Inflammatory macrophage treated with lipopolysaccharide for 1 hour (primary cell): ENCODE results near the gene DEPDC1B.
"Not testable (repeated sequence)": the region's sequence is repeated elsewhere in the genome, so short reads cannot be mapped to it uniquely, and the experiment has no call there.

Source experiments
- DNase-seq, 2 donors: peaks; one replicate each; pipeline ENCODE4 v3.0.0-alpha.2; 2020 to 2022

DEPDC1B gene

GRCh38 chr5:60583616-60584015, 116.3 kb downstream of the DEPDC1B start:
- DNase-seq: no peak

GRCh38 chr5:60578315-60578714, 121.7 kb downstream of the DEPDC1B start:
- DNase-seq: peak in 1 of 2 donors; percentile 29

- DNase-seq: no peak
Measured at GRCh38 chr5:60577116-60577515, 122.8 kb downstream of the DEPDC1B start.

GRCh38 chr5:60576425-60576824, 123.5 kb downstream of the DEPDC1B start:
- no peak for DNase-seq

GRCh38 chr5:60568646-60569045, 131.3 kb downstream of the DEPDC1B start:
- no peak for DNase-seq

- no peak for DNase-seq
Measured at GRCh38 chr5:60563696-60564324, 136.2 kb downstream of the DEPDC1B start.

- not testable (repeated sequence) for DNase-seq
Measured at GRCh38 chr5:60553291-60553690, 146.7 kb downstream of the DEPDC1B start.

- DNase-seq: no peak
Measured at GRCh38 chr5:60551829-60552228, 148.1 kb downstream of the DEPDC1B start.

GRCh38 chr5:60551250-60551649, 148.7 kb downstream of the DEPDC1B start:
- no peak for DNase-seq

- no peak for DNase-seq
Measured at GRCh38 chr5:60550311-60550710, 149.7 kb downstream of the DEPDC1B start.

- DNase-seq: no peak
Measured at GRCh38 chr5:60549841-60550240, 150.1 kb downstream of the DEPDC1B start.
